GM12872 (cell line): Measurements from ENCODE around the gene ACTMAP.

Experiments used
- TF ChIP-seq, protein P1 (sequence below): IDR thresholded peaks from 3 replicates; pipeline ENCODE4 v1.5.1; 2011; ENCODE audit warnings: low read depth, mild to moderate bottlenecking, low read length, moderate library complexity; ENCODE audit not compliant: insufficient read depth

Gene ACTMAP

DNA sequence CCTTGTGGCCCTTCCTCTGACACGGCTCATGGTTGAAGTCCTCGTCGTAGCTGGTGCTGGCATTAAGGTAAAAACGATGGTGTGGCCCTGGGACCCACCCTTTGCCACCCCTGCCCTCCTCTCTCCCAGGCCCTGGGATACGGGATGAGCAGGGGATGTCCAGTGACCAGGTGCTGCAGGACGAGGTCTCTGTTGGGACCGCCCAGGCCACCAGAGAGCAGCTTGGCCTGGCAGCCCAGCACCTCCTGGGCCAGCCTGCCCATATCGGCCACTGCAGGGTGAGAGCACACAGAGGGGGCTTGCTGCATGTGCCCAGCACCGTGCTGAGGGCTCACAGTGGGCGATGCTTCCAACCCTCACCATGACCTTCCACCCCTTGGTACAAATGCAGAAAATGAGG lies 6.4 kb downstream of the ACTMAP start:
- TF ChIP-seq, protein P1, sequence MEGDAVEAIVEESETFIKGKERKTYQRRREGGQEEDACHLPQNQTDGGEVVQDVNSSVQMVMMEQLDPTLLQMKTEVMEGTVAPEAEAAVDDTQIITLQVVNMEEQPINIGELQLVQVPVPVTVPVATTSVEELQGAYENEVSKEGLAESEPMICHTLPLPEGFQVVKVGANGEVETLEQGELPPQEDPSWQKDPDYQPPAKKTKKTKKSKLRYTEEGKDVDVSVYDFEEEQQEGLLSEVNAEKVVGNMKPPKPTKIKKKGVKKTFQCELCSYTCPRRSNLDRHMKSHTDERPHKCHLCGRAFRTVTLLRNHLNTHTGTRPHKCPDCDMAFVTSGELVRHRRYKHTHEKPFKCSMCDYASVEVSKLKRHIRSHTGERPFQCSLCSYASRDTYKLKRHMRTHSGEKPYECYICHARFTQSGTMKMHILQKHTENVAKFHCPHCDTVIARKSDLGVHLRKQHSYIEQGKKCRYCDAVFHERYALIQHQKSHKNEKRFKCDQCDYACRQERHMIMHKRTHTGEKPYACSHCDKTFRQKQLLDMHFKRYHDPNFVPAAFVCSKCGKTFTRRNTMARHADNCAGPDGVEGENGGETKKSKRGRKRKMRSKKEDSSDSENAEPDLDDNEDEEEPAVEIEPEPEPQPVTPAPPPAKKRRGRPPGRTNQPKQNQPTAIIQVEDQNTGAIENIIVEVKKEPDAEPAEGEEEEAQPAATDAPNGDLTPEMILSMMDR = no peak

DNA sequence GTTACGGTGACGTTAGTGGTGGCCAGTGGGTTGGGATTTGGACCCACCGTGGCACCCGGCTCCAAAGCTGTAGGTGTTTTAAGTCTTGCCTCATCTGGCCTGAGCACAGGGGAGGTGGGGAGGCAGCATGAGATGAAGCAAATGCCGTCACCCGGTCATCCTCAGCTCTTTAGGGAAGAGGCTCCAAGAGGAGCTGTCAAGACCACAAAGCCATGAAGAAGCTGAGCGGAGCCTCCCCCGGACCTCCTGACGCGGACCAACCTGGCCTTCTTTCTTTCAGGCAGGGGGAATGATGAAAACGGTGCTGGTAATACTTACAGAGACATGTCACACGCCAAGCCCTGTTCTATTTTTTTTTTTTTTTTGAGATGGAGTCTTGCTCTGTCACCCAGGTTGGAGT lies 7.4 kb downstream of the ACTMAP start:
- TF ChIP-seq, protein P1 = no peak

GRCh38 chr19:40742477-40742876 lies 7.8 kb downstream of the ACTMAP start:
- TF ChIP-seq, protein P1 = no peak

GRCh38 chr19:40741527-40742390 lies 8.5 kb downstream of the ACTMAP start:
- TF ChIP-seq, protein P1 = no peak

GRCh38 chr19:40740747-40741146 lies 9.5 kb downstream of the ACTMAP start:
- TF ChIP-seq, protein P1 = no peak

GRCh38 chr19:40739871-40740703 lies 10.2 kb downstream of the ACTMAP start:
- TF ChIP-seq, protein P1 = no peak

GRCh38 chr19:40739030-40739839 lies 11.0 kb downstream of the ACTMAP start:
- TF ChIP-seq, protein P1 = no peak
